Stimulated activated CD4-positive, alpha-beta T cell treated with anti-CD3 and anti-CD28 coated beads, Interleukin-4, amount 100 ng/mL, for 24 hours (primary cell): ENCODE measurements around the gene STX5.
"Not testable (repeated sequence)": the region's sequence is repeated elsewhere in the genome, so short reads cannot be mapped to it uniquely, and the experiment has no call there.

Source experiments
- DNase-seq: peaks from one replicate; pipeline ENCODE4 v3.0.0-alpha.2; 2020

Gene STX5

GRCh38 chr11:62778441-62778840 lies 53.4 kb downstream of the STX5 start:
- no peak for DNase-seq

GRCh38 chr11:62777389-62777788 lies 54.5 kb downstream of the STX5 start:
- DNase-seq = no peak

- no peak for DNase-seq
These were observed 56.2 kb downstream of the STX5 start for GRCh38 chr11:62775646-62776045.

- DNase-seq = no peak
These were observed 57.4 kb downstream of the STX5 start for GRCh38 chr11:62774407-62774806.

- peak; percentile 95 for DNase-seq
These were observed 60.5 kb downstream of the STX5 start, which contains the start of gene TAF6L for GRCh38 chr11:62771144-62772021. TAF6L (plus strand) TSS chr11:62771396; CDS start chr11:62775784, 4,388 bp downstream.

- peak; percentile 15 for DNase-seq
These were observed 61.1 kb downstream of the STX5 start for GRCh38 chr11:62770778-62771143.

GRCh38 chr11:62760867-62761227 lies 71.0 kb downstream of the STX5 start:
- DNase-seq = not testable (repeated sequence)

- DNase-seq = no peak
These were observed 73.7 kb downstream of the STX5 start for GRCh38 chr11:62757846-62758788.
